Measurements from ENCODE around the gene PUS10.

DNA sequence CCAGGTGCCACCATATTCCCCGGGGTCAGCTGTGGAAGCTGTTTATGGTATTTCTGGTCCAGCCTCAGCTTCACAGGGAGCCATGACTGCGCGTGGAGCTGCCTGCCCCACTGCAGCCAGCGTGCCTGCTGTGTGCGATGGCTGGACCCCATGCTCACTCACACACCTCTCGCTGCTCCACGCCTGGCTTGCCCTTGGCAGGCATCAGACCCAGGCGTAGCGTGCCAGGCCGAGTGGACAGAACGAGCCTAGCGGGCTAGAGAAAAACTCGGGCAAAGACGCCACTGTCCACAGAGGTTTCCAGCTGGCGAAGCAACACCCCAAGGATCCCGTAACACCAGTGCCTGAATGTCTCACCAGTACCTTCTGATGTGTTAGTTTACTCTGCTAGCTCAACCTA, 43.4 kb downstream of the PUS10 start:
- TF ChIP-seq, protein P1, sequence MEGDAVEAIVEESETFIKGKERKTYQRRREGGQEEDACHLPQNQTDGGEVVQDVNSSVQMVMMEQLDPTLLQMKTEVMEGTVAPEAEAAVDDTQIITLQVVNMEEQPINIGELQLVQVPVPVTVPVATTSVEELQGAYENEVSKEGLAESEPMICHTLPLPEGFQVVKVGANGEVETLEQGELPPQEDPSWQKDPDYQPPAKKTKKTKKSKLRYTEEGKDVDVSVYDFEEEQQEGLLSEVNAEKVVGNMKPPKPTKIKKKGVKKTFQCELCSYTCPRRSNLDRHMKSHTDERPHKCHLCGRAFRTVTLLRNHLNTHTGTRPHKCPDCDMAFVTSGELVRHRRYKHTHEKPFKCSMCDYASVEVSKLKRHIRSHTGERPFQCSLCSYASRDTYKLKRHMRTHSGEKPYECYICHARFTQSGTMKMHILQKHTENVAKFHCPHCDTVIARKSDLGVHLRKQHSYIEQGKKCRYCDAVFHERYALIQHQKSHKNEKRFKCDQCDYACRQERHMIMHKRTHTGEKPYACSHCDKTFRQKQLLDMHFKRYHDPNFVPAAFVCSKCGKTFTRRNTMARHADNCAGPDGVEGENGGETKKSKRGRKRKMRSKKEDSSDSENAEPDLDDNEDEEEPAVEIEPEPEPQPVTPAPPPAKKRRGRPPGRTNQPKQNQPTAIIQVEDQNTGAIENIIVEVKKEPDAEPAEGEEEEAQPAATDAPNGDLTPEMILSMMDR (IDR thresholded peaks at IDR 0.05): no peak
- no peak for TF ChIP-seq POLR2A (IDR thresholded peaks at IDR 0.05)

Measured in right lobe of liver (tissue), 4 donors.